ENCODE results near the gene SBK3. TPM values are rescaled to one million over a fixed set of nuclear protein-coding genes. Genes with fewer than 3 reads are reported as not detected.
"Not testable (repeated sequence)": the region's sequence is repeated elsewhere in the genome, so short reads cannot be mapped to it uniquely, and the experiment has no call there.

SBK3 gene
- total and polyA plus RNA-seq, 4 donors = 0.11 to 0.17 TPM; not detected in 2

- Histone ChIP-seq H3K4me3 (ENCODE audit: low read depth, low read length) (no peak overlapping the region), H3K36me3 (ENCODE audit: control insufficient read depth, insufficient read depth, low read length) (no peaks in the 10 kb centered on the region), H3K4me1 (ENCODE audit: control insufficient read depth, insufficient read depth, low read length) (no peaks in the 10 kb centered on the region), H3K27ac (ENCODE audit: low read depth, low read length) (no peak overlapping the region), H3K9me3 (ENCODE audit: control insufficient read depth, insufficient read depth, low read length) (no peaks in the 10 kb centered on the region), H3K27me3 (ENCODE audit: control insufficient read depth, insufficient read depth, low read length) (no peaks in the 10 kb centered on the region)
- no peak for DNase-seq (ENCODE audit: low read depth in 4 of 6, low spot score in 6 of 6)
- WGBS (ENCODE audit: insufficient coverage) = 82% methylated on average over 21 of the region's 22 CpGs
Measured at GRCh38 chr19:55535965-55536350, 9.4 kb downstream of the SBK3 start.

- H3K4me1 ChIP-seq (ENCODE audit: control insufficient read depth, insufficient read depth, low read length) = no peaks in the 10 kb centered on the region
- no peak overlapping the region for H3K4me3 ChIP-seq (ENCODE audit: low read depth, low read length)
- no peak for DNase-seq (ENCODE audit: low read depth in 4 of 6, low spot score in 6 of 6)
- no peaks in the 10 kb centered on the region for H3K27me3 ChIP-seq (ENCODE audit: control insufficient read depth, insufficient read depth, low read length)
- 81% methylated on average over 9 of the region's 12 CpGs for WGBS (ENCODE audit: insufficient coverage)
- no peak overlapping the region for H3K27ac ChIP-seq (ENCODE audit: low read depth, low read length)
- H3K9me3 ChIP-seq (ENCODE audit: control insufficient read depth, insufficient read depth, low read length) = no peaks in the 10 kb centered on the region
- H3K36me3 ChIP-seq (ENCODE audit: control insufficient read depth, insufficient read depth, low read length) = no peaks in the 10 kb centered on the region
Measured at GRCh38 chr19:55535173-55535964, 10.0 kb downstream of the SBK3 start.

GRCh38 chr19:55534280-55534679 is 11.1 kb downstream of the SBK3 start:
- H3K27ac ChIP-seq (ENCODE audit: low read depth, low read length); H3K27me3 ChIP-seq (ENCODE audit: control insufficient read depth, insufficient read depth, low read length); H3K4me1 ChIP-seq (ENCODE audit: control insufficient read depth, insufficient read depth, low read length); H3K36me3 ChIP-seq (ENCODE audit: control insufficient read depth, insufficient read depth, low read length); H3K4me3 ChIP-seq (ENCODE audit: low read depth, low read length); H3K9me3 ChIP-seq (ENCODE audit: control insufficient read depth, insufficient read depth, low read length); DNase-seq (ENCODE audit: low read depth in 4 of 6, low spot score in 6 of 6): not testable (repeated sequence)
- WGBS (ENCODE audit: insufficient coverage) = 89% methylated on average over 7 of the region's 7 CpGs

GRCh38 chr19:55530996-55531395 is 14.3 kb downstream of the SBK3 start:
- Histone ChIP-seq H3K4me3 (ENCODE audit: low read depth, low read length) (no peak overlapping the region), H3K27ac (ENCODE audit: low read depth, low read length) (no peak overlapping the region), H3K27me3 (ENCODE audit: control insufficient read depth, insufficient read depth, low read length) (no peaks in the 10 kb centered on the region), H3K36me3 (ENCODE audit: control insufficient read depth, insufficient read depth, low read length) (peaks cover 3% of the 10 kb centered on the region), H3K9me3 (ENCODE audit: control insufficient read depth, insufficient read depth, low read length) (no peaks in the 10 kb centered on the region), H3K4me1 (ENCODE audit: control insufficient read depth, insufficient read depth, low read length) (peaks cover 12% of the 10 kb centered on the region)
- DNase-seq (ENCODE audit: low read depth in 4 of 6, low spot score in 6 of 6) = no peak
- 92% methylated on average over 25 of the region's 26 CpGs for WGBS (ENCODE audit: insufficient coverage)

GRCh38 chr19:55529636-55530234 is 15.6 kb downstream of the SBK3 start:
- 88% methylated on average over 56 of the region's 56 CpGs for WGBS (ENCODE audit: insufficient coverage)
- H3K36me3 ChIP-seq (ENCODE audit: control insufficient read depth, insufficient read depth, low read length) = peaks cover 3% of the 10 kb centered on the region
- no peak overlapping the region for H3K27ac ChIP-seq (ENCODE audit: low read depth, low read length)
- H3K27me3 ChIP-seq (ENCODE audit: control insufficient read depth, insufficient read depth, low read length) = no peaks in the 10 kb centered on the region
- no peak for DNase-seq (ENCODE audit: low read depth in 4 of 6, low spot score in 6 of 6)
- H3K9me3 ChIP-seq (ENCODE audit: control insufficient read depth, insufficient read depth, low read length) = no peaks in the 10 kb centered on the region
- peaks cover 12% of the 10 kb centered on the region for H3K4me1 ChIP-seq (ENCODE audit: control insufficient read depth, insufficient read depth, low read length)
- no peak overlapping the region for H3K4me3 ChIP-seq (ENCODE audit: low read depth, low read length)

- DNase-seq (ENCODE audit: low read depth in 4 of 6, low spot score in 6 of 6) = peak in 2 of 6 donors; percentile 38 to 41
- Histone ChIP-seq H3K27ac (ENCODE audit: low read depth, low read length) (no peak overlapping the region), H3K4me3 (ENCODE audit: low read depth, low read length) (no peak overlapping the region), H3K4me1 (ENCODE audit: control insufficient read depth, insufficient read depth, low read length) (peaks cover 12% of the 10 kb centered on the region), H3K9me3 (ENCODE audit: control insufficient read depth, insufficient read depth, low read length) (no peaks in the 10 kb centered on the region), H3K36me3 (ENCODE audit: control insufficient read depth, insufficient read depth, low read length) (peaks cover 3% of the 10 kb centered on the region), H3K27me3 (ENCODE audit: control insufficient read depth, insufficient read depth, low read length) (no peaks in the 10 kb centered on the region)
- WGBS (ENCODE audit: insufficient coverage) = 50% methylated on average over 5 of the region's 15 CpGs
Measured at GRCh38 chr19:55528030-55528803, 17.1 kb downstream of the SBK3 start.

- no peak overlapping the region for H3K4me3 ChIP-seq (ENCODE audit: low read depth, low read length)
- peaks cover 3% of the 10 kb centered on the region for H3K36me3 ChIP-seq (ENCODE audit: control insufficient read depth, insufficient read depth, low read length)
- H3K4me1 ChIP-seq (ENCODE audit: control insufficient read depth, insufficient read depth, low read length) = peaks cover 12% of the 10 kb centered on the region
- 90% methylated on average over 21 of the region's 22 CpGs for WGBS (ENCODE audit: insufficient coverage)
- no peak overlapping the region for H3K27ac ChIP-seq (ENCODE audit: low read depth, low read length)
- H3K9me3 ChIP-seq (ENCODE audit: control insufficient read depth, insufficient read depth, low read length) = no peaks in the 10 kb centered on the region
- no peak for DNase-seq (ENCODE audit: low read depth in 4 of 6, low spot score in 6 of 6)
- H3K27me3 ChIP-seq (ENCODE audit: control insufficient read depth, insufficient read depth, low read length) = no peaks in the 10 kb centered on the region
Measured at GRCh38 chr19:55527197-55528029, 17.9 kb downstream of the SBK3 start.

- peak in 2 of 6 donors; percentile 15 to 66 for DNase-seq (ENCODE audit: low read depth in 4 of 6, low spot score in 6 of 6)
- 43% methylated on average over 32 of the region's 35 CpGs for WGBS (ENCODE audit: insufficient coverage)
- no peak overlapping the region for H3K27ac ChIP-seq (ENCODE audit: low read depth, low read length)
Measured at GRCh38 chr19:55526216-55527196, 18.8 kb downstream of the SBK3 start.

More at GRCh38 chr19:55526216-55527196, 18.8 kb downstream of the SBK3 start:
- H3K36me3 ChIP-seq (ENCODE audit: control insufficient read depth, insufficient read depth, low read length) = peaks cover 3% of the 10 kb centered on the region
- H3K4me1 ChIP-seq (ENCODE audit: control insufficient read depth, insufficient read depth, low read length) = peaks cover 12% of the 10 kb centered on the region
- H3K4me3 ChIP-seq (ENCODE audit: low read depth, low read length) = no peak overlapping the region
- H3K9me3 ChIP-seq (ENCODE audit: control insufficient read depth, insufficient read depth, low read length) = no peaks in the 10 kb centered on the region
- H3K27me3 ChIP-seq (ENCODE audit: control insufficient read depth, insufficient read depth, low read length) = no peaks in the 10 kb centered on the region

Measured in spinal cord (tissue), 10 donors.